ENCODE results near the gene PHYKPL.

The PHYKPL gene

DNA sequence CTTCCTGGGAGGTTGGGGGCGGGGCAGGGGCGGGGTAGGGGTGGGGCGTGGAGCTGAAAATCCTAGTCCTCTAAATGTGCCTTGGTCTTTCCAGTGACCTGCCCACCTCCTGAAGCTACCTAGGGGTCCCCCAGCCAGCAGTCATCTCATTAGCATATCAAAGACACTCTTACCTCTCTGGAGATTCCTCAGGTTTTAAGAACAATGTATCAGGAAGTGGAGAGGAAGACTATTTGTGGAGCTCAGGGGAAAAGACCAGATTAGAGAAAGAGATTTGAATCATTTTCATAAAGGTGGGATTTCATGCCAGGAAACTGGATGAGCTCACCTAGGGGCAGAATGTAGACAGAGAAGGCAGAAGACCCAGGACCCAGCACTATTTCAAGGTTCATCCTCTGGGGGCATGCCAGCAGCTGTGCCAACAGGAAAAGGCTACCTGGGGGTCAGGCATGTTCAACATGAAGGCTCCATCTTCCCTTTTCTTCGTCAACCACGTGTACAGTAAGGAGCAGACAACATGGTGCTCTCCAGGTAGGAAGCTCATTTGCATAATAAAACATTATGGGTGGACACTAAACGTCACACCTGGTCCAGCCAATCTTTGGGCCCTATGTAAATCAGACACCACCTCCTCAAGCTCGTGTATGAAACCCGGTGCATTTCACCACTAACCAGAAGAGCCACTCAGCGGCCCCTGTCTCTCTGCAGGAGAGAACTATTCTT lies 52.3 kb downstream of the PHYKPL start:
- no peak for DNase-seq

DNA sequence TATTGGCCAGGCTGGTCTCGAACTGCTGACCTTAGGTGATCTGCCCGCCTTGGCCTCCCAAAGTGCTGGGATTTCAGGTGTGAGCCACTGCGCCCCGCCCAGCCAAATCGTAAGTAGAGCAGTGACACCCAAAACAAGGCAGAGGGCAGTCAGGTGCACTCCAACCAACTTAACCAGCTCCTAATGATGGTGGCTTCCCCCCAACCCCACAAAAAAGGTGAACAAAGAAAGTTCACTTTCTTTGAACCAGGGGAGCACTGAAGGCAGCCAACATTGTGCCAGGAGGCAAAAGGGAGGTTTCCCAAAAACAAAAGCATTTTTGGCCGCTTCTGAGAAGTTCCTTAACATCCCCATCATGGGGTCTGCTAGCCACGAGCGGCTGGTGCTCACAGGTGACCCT lies 55.0 kb downstream of the PHYKPL start:
- no peak for DNase-seq

DNA sequence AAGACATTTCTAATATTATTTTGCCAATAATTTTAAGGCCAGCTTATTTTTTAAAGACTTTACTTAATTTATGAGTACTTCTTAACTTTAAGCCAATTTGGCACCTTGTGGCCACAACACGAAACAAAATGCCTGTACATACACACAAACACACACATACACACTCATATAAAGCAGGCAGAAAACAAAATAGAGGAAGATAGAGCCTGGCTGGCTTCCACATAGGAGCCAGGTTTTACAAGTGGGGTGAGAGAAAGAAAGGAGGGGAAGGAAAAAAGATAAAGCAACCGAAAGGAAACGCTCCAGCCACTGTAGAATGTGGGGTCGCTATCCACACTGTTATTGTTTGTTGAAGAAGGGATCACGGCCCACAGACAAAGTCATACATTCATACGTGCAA lies 55.8 kb downstream of the PHYKPL start:
- no peak for DNase-seq

DNA sequence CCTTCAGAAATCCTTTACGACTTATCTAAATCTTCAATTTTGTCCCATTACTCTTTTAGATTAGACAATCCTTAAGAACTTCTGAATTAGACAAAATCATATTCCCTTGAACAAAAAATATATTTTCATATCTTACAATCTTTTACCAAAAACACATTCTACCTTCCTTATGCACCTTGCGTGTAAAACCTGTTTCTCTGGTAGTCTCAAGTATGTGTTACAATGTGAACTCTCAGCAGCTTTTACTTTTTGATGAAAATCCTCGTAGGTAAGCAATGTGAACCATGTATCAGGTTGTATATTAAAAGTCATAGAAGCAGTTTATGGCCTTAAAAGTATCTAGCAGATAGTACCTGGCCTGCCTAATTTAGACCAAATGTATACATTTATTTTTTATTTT lies 58.1 kb downstream of the PHYKPL start:
- no peak for DNase-seq

DNA sequence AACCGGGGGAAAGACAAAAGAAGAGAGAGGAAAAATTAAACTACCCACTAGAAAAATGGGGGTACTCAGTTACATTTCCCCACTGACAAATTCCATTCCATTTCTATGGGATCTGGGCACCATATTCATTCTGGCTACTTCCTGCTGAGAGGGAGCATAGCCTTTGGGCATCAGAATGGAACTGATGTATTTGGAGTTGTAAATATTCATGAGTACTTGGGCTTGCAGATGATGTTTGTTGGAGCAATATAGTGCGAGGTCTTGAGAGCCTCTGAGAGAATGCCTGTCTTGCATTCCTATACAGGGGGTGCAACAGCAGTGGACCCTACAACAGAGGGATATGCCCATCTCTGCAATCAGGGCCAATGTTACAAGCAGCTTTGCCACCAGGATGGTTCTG lies 62.1 kb downstream of the PHYKPL start:
- no peak for DNase-seq

DNA sequence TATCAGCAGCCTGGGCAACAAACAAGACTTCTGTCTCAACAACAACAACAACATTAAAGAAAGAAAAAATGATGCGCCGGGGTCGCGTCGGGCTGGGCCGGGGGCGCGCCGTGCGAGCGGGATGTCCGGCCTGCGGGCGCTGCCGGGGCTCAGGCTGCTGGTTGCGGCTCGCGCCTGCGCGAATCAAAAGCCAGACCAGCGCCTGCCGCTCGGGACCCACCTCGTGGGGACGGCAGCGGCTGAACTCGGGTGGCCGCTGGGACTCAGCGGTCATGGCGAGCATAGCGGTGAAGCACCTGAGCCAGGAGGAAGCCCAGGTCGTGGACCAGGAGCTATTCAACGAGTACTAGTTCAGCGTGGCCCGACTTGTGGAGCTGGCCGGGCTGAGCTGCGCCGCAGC lies 67.0 kb downstream of the PHYKPL start:
- DNase-seq, result no peak

DNA sequence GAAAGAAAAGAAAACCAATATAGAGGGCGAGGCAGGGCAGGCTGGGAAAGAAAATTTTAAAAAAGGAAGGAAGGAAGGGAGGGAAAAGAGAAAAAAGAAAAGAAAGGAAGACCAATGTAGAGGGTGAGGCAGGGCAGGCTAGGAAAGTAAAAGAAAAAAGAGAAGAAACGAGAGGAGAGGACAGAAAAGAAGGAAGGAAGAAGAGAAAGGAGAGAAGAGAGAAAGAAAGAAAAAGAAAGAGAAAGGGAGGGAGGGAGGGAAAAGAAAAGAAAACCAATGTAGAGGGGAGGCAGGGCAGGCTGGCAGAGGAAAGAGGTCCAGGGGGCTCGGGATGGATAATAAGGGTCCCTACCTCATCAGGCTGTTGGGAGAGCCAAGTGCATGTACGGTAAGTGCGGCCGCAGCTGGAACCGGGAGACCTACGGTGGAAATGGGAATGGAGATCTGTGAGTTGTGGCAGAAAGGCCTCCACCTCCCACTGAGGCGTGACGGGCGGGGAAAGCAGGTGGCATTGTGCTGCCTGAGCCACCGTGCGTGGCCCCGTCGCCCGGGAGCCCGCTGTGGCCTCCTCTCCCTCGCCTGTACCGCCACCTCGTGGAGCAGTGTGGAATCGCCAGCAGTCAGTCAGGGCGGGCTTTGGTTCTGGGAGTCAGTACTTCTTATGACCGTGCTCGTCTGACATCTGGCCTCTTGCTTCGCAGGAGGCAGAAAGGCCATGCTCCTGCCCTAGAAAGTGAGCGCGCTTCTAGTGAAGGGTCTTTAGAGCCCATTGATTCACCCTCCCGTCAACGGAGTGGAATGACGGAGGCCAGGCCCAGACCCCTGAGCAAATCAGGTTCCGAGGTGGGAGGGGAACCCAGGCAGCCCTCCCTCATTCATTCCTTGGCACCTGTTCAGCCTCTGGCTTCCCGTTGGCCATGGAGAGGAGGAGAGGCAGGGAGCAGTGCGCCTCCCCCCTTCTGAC lies 68.5 kb downstream of the PHYKPL start:
- DNase-seq, result peak; percentile 92

DNA sequence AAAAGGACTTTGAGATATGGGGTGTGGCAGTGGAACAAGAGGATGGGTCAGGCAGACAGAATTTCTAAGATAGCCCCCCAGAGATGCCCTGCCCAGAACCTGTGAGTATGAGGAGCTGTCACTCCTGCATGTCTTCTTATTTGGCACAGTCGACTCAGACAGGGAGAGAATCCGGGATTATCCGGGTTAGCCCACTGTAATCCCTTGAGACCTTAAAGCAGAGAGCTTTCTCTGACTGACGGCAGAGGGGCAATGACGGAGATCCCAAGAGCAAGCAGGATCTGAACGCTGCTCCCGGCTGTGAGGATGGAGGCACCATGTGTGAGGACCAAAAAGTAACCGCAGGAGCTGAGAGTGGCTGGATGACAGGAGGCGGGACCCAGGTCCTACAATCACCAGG lies 70.1 kb downstream of the PHYKPL start:
- DNase-seq, result peak; percentile 94

DNA sequence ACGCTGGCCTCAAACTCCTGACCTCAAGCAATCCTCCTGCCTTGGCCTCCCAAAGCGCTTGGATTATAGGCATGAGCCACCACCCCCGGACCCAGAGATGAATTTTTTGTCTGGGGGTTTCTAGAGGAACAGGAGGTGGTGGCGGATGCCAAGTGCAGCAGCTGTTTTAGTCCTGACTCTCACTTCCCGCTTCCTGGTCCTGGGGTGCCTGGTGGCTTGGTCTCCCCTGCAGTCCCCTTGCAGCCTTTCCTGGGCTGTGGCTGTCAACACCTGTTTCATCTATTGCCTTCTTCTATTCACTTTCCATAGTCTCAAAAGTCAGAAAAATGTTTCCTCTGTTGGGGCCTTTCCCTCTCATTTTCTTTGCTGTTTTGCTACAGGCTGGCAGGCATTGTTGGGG lies 72.4 kb downstream of the PHYKPL start:
- DNase-seq, result no peak

Measured in NCI-H82 (cell line).